Smooth muscle cell (in vitro differentiated cells): ENCODE measurements around the gene PLXNA2. TPM values are rescaled to one million over a fixed set of nuclear protein-coding genes. Genes with fewer than 3 reads are reported as not detected.

Experiments
- polyA plus RNA-seq: library from polyadenylated mRNA; unstranded; fragments of >200 nt; fragmentation: Nextera tagmentation; extraction: Ambion mirVana; gene quantifications from 2 replicates; pipeline ENCODE4 v1.2.1, GENCODE V29; 2016
- small RNA-seq: library from RNA; depleted of rRNA; stranded (forward); fragments of <200 nt; gene quantifications from one replicate; pipeline ENCODE3, GENCODE V24; 2014
- total RNA-seq: library from RNA; depleted of rRNA; stranded (reverse); fragments of >200 nt; gene quantifications from 2 replicates; pipeline ENCODE4 v1.2.3, GENCODE V29; 2014

Gene PLXNA2
- total and polyA plus RNA-seq, 2 experiments from 2014 or later = 8.2 to 8.7 TPM

Small RNAs within 50 kb of the gene (small RNA-seq; reads per million reads assigned to genes)
- not detected for gene AL606753.1
